Adrenal gland (tissue), 5 donors: ENCODE data around the gene CASP10.
A peak's percentile ranks its signal among the peaks of the same experiment; 100 is the strongest.

Source experiments
- CTCF ChIP-seq, 6 experiments: fragments of 450-650 bp in 4 of 6; fragments of 200-600 bp in 2 of 6; sonication (generic) in 1 of 6; IDR thresholded peaks; 1 replicate in 5 of 6; 2 replicates in 1 of 6; pipeline versions ENCODE4 v1.5.1 to v1.8.0; 2016 to 2021; ENCODE audit warnings: antibody characterized with exemption in 6 of 6, mild to moderate bottlenecking in 2 of 6, moderate library complexity in 1 of 6
- POLR2A ChIP-seq, 2 donors: fragments of 450-650 bp; IDR thresholded peaks; one replicate each; pipeline ENCODE4 v1.6.1; 2017; ENCODE audit warnings: antibody characterized with exemption in 2 of 2, mild to moderate bottlenecking in 2 of 2, moderate library complexity in 1 of 2
- donor health status: DM: no; HTN: no; CAD: no.

- TF ChIP-seq CTCF (IDR thresholded peaks at IDR 0.05) (no peak), POLR2A (IDR thresholded peaks at IDR 0.05) (peak in 1 of 2 donors; percentile 12)
These were observed 33.7 kb upstream of the CASP10 start for GRCh38 chr2:201149064-201149820.
